Stimulated activated CD8-positive, alpha-beta memory T cell treated with anti-CD3 and anti-CD28 coated beads, Interleukin-4, amount 100 ng/mL, for 4 hours (primary cell): Measurements from ENCODE around the gene LTBP3.
"Not testable (repeated sequence)": the region's sequence is repeated elsewhere in the genome, so short reads cannot be mapped to it uniquely, and the experiment has no call there.

Experiments
- DNase-seq, 2 donors: peaks; one replicate each; pipeline ENCODE4 v3.0.0-alpha.2; 2020; ENCODE audit warnings: low read depth in 2 of 2, low spot score in 1 of 2

LTBP3 gene

DNA sequence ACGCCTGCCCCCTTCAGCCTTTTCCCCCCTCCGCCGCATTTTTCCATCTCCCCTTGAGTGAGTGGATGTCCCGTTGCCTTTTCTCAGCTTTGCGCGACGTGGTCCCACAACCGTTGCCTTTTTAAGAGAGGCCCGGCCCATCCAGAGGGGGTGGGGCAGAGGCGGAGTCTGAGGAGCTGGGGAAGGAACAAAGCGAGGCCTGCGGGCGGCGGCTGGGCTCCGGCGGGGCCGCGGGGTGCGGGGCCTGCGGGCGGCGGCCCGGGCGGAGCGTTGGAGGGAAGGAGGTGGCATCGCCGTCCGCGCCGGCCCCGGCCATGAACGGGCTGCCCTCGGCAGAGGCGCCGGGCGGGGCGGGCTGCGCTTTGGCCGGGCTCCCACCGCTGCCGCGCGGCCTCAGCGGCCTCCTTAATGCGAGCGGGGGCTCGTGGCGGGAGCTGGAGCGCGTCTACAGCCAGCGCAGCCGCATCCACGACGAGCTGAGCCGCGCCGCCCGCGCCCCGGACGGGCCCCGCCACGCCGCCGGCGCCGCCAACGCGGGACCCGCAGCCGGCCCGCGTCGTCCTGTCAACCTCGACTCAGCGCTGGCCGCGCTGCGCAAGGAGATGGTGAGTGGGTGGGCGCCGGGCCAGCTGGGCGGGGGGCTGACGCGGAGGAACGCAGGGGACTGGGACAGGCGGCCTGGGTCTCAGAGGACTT is 14.3 kb upstream of the LTBP3 start, which contains the start of gene FAM89B:
Gene FAM89B (plus strand): TSS at position 183 of the 696 bp plus-strand sequence. CDS start 132 bp downstream, at position 315.
- peak; percentile 72 to 78 for DNase-seq

DNA sequence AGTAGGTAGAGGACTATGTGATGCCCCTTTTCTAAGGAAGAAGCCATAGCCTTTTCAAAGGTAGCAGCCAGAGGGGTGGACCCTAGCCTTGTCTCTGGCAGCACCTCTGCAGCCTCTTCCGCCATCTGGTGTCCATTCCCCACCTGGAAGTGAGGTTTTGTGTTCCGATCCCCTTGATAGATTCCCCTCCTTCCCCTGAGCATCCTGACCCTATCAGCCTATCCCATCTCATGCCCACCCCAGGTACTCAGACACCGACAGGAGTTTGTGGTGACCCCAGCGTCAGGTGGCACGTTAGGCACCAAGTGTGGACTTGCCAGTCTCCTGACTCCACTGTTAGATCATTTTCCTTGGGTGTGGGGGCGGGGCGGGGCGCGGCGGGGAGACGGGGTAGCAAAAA is 13.8 kb upstream of the LTBP3 start:
- DNase-seq, result no peak

DNA sequence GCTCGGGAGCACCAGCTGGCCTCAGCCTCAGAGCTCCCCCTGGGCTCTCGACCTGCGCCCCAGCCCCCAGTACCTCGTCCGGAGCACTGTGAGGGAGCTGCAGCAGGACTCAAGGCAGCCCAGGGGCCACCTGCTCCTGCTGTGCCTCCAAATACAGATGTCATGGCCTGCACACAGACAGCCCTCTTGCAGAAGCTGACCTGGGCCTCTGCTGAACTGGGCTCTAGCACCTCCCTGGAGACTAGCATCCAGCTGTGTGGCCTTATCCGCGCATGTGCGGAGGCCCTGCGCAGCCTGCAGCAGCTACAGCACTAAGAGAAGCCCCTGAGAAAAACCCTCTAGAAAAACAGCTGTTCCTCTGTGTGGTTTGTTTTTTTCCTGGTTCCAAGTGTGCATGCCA is 13.3 kb upstream of the LTBP3 start:
- DNase-seq, result no peak

DNA sequence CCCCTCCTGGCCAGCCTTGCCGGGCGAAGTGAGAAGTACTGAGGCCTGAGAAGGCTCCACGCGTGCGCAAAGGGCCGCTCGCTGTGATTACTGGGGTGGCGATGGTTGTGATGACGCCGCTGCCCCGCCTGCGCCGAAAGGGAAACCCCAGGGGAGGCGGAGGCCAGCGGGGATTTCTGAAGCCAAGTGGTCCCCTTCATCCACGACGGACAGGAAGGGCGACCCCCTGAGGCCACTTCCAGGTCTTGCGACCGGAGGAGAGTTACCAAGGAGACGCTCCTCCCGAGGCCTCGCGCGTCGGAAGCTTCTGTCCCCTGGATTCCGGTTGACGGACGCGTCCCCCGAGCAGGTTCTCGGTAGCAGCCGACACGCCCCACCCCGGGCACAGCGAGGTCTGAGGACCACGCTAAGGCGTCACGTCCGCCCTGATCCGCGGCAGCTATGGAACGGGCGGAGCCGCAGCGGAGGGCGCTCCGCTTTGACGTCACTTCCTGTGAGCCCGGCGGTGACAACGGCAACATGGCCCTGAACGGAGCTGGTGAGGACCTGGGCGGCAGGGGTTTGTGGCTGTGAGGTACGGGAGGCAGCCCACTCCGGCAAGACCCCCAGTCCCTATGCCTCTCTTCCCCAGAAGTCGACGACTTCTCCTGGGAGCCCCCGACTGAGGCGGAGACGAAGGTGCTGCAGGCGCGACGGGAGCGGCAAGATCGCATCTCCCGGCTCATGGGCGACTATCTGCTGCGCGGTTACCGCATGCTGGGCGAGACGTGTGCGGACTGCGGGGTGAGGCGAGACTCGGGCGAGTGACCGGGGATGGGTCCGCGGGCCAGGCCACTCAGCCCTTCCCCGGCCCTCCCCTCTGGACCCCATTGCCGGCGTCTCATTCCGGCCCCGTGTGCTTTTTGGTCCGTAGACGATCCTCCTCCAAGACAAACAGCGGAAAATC is 12.1 kb upstream of the LTBP3 start, which contains the start of gene ZNRD2:
Gene ZNRD2 (plus strand): TSS at position 505 of the 946 bp plus-strand sequence. CDS start 15 bp downstream, at position 520.
- peak; percentile 91 to 97 for DNase-seq

DNA sequence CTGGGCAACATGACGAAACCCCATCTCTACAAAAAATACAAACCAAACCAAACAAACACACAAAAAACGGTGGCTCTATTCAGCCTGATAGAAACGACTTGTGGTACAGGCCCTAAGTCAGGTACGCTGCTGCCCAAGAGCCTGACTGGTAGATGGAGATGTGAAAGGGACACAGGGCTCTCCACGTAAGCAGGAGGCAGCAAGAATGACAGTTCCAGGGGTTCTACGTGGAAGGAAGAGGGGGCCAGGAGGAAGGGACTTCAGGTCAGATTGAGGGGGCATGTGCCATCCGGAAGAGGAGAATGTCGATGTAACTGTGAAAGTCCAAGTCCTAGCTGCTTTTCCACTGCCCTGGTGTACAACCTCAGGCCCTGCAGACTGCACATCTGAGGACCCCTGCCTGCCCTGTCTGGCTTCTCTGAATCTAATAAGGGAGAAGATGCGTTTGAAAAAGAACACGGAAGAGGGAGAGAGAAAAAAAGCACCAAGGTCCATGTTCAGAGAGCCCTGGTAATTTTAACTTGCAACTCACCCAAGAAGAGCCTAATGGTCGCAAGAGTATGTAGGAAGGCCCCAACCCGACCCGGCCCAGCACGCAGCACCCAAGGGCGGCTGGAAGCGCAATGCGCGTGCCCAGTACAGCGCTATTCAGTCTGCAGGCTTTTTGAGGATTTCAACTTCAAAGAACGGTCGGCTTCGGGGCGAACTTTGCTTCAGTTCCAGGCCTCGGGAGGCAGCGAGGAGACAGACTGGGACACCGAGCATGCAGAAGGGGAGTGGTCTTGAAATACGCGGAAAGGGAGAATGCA is 11.2 kb upstream of the LTBP3 start:
- no peak for DNase-seq

DNA sequence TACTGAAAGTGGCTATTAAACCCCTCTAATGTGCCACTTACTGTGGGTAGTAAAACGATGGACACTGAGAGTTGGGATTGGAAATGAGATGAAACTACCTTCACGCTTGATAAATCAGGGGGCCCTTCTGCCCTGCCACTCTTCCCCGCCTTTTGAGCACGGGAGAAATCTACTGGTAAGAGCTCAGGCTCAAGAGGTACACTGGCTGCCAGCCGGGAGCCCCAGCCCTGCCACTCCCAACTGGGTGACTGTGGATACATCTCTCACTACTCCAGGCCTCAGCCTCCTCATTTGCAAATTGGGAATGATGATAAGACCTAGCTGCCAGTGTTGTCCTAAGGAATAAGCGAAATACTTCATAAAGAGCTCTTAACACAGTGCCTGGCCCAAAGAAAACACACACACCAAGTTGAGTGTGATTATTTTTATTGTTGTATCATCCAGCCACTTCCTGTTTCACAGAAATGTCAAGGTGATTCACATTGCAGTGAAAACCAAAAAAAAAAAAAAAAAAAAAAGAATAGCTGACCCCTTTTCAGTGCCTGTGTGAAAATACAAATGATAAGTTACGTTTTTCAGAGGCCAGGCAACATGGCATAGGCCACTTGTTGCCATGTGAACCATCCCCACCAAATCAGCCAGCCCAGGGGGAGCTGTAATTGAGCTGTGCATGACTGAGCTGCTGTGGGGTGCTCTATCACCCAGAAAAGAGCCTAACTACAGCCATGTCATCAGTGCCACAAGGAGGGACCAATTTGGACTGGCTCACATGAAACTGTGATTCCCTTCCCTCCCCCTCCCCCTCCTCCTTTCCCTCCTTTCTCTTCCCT is 7.7 kb upstream of the LTBP3 start:
- no peak for DNase-seq

DNA sequence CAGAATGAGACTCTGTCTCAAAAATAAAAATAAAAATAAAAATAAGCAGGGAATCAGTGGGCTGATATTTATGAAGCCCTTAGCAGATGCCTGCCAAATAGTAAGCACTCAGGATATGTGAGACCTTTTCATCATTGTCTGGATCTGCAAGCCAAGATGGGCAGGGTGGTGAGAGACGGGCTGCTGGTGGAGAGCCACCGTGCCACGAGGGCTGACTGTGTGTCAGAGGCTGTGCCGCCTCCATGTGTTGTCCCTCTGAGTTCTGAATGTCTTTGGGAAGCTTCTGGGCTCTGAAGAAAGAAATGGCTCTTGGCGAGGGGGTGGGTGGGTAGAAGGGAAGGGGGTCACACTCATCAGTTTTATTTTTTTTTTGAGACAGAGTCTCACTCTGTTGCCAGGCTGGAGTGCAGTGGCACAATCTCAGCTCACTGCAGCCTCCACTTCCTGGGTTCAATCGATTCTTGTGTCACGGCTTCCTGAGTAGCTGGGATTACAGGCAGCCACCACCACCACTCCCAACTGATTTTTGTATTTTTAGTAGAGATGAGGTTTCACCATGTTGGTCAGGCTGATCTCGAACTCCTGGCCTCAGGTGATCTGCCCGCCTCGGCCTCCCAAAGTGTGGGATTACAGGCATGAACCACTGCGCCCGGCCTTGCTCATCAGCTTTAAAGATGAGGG is 6.9 kb upstream of the LTBP3 start:
- DNase-seq, result not testable (repeated sequence)

DNA sequence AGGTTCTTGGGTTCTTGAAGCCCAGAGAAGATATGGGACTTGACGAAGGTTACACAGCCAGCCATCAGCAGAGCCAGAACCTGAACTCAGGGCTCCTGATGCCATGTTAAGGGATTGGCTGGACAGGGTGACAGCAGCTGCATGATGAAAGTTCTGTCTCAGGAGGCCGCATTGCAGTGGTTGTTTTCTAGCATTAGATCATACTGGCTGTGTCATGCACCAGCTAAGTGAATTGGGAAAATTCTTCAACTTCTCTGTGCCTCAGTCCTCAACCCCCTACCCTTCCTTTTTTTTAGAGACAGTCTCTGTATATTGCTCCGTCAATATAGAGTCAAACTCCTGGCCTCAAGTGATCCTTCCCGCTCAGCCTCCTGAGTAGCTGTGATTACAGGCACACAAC is 5.4 kb upstream of the LTBP3 start:
- DNase-seq, result no peak

DNA sequence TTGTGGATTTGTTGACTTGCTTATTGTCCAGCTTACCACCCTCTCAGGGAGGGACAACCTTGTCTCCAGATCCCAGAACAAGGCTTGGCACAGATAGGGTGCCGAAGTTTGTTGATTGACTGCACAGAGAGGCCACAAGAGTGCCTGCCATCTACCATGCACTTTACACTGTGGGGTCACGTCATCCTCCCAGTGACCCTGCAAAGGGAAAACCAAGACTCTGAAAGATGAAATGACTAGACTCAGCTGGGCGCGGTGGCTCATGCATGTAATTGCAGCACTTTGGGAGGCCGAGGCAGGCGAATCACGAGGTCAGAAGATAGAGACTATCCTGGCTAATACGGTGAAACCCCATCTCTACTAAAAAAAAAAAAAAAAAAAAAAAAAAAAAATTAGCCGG is 4.6 kb upstream of the LTBP3 start:
- DNase-seq, result no peak

DNA sequence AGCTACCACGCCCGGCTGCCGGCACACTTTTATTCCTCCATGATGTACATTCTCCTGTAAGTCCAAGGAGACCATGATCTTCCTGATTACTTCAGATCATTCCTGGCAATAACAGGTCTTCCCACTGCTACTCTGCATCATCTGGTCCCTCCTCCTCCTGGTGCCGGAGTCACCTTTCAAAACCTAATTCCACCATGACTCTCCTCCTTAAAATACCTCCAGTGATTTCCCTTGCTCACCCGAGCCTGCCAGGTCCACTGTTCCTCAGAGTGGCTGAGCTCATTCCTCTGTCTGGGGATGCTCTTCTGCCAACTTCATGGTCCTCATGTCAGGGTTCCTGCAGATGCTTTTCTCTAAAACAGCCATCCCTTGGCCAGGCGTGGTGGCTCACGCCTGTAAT is 3.9 kb upstream of the LTBP3 start:
- DNase-seq, result no peak

DNA sequence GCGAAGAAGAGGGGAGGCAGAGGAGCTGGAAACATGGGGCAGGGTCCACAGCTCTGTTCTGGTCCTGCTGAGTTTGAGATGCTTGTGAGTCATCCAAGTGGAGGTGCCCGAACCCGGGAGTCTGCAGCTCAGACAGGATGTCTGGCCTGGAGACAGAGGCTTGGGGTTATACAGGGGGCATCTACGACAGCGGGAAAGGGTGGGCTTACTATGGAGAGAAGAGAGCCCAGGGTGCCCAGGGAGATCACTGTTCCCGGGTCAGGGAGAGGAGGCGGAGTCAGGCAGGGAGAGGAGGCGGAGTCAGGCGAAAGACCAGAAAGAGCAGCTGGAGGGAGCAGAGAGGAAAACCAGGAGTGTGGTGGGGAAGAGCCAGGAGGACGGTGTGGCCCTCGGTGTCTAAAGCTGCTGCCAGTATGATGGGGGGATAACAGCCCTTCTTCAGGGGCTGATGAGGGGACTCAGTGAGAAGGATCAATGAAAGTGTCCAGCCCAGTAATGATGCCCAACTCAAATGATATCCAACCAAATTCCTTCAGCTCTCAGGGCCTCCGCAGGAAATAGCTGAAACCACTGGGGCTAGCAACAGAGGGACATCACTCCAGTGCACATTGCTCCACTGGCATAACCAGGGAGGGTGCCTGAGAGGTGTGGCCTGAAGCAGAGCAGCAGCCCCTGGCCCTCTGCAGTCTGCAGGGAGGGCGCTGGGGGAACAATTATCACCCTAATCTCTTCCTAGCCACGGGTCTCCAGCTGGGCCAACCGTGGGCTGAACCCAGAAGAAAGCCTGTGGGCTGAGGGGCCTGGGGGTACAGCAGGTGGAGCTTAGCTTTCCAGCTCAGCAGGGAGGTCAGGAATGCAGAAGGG is 2.6 kb upstream of the LTBP3 start:
- DNase-seq, result no peak

DNA sequence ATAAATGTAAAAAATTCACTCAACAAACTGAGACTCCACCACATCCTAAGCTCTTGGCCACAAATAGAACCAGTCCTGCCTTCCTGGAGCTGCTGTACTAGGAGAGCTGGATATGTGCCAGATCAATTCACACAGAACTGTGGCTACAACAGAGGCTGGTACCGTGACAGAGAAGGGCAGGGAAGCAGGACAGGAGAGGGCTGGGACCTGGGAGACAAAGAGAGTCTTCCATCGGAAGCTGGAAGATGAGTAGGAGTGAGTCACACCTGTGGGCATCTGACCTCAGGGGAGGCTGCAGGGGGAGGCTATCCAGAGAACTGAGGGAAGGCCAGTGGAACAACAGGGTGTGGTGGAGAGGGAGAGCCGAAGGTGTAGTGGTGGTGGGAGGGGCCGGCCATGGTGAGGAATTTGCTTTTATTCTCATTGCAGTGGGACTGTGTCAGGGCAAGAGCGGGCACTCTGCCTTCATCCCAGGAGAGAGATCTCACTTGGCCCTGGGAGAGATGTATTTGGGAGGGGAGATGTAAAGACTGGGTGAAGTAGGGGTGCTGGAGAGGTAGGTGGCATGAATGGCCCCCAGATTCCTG is 1.9 kb upstream of the LTBP3 start:
- no peak for DNase-seq

DNA sequence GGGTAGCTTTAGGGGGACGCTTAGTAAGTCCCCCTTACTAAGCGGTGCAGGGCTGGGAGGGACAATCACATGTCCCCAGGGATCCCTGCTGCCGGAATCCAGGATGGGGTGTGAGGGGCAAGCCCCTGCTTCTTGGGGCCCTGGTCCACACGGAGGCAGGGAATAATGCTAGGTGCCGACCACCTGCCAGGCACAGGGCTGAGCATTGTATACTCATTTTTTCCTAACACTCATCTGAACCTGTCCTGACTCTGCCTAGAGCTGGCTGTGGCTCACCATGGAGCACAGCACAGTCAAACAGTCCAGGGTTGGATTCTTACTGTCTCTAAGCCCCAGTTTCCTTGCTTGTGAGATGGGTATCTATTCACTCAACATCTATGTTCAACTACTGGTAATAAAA is 1.4 kb upstream of the LTBP3 start:
- DNase-seq, result no peak

DNA sequence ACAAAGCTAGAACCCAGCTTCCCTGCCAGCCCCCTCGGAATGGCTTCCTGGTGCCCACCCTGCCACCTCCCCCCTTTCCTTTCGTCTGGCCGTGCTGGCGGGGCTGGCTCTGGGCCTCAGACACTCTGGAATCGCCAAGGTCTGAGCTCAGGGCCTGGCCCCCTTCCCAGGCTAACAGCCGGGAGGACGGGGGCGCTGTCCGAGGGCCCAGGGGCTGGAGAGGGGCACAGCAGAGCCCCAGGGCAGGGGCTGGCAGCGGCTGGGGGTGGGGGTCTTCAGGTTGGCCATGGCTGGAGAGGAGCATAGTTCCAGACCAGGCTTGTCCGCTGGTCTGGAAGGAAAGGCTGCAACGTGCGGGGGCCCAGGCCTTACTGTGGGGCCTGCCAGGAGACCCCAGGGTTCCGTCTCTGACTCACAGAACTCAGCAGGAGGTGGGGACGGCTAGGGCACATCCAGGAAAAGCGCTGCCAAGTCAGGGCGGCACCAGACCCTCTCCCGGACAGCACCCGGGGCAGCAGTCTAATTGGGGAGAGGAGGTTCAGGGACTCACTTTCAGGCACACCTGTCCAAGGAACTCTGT is 861 bp upstream of the LTBP3 start:
- no peak for DNase-seq

DNA sequence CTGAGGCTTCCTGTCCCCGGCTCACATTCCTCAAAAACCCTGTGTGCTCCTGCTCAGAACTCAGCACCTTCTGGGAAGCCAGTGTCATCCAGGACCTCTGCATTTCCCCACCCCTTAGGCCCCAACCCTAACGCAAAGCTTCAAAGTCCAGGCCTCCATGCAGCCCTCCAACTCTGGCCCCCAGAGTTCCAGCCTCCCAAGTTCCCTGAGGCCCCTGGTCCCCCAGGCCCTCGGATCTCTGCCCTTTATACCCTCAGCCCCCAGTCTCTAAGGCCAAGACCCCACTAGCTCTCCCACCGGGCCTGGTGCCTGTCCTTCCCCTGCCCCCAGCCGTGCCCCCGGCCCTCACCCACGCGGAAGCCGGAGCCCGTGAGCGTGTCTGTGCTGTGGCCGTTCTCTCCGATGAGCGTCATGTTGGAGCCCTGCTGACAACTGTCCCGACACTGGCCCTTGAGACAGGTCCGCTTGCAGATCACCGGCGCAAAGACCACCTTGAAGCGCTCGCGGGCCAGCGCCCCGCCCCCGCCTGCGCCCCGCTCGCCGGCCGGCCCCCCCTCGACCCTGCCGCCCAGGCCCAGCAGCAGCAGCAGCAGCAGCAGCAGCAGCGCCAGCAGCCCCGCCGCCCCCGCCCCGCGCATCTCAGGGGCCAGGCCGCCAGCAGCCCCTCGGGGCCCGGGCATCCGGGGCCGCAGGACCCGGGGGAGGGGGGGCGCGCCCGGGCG is 718 bp downstream of the LTBP3 start:
- DNase-seq, result no peak

DNA sequence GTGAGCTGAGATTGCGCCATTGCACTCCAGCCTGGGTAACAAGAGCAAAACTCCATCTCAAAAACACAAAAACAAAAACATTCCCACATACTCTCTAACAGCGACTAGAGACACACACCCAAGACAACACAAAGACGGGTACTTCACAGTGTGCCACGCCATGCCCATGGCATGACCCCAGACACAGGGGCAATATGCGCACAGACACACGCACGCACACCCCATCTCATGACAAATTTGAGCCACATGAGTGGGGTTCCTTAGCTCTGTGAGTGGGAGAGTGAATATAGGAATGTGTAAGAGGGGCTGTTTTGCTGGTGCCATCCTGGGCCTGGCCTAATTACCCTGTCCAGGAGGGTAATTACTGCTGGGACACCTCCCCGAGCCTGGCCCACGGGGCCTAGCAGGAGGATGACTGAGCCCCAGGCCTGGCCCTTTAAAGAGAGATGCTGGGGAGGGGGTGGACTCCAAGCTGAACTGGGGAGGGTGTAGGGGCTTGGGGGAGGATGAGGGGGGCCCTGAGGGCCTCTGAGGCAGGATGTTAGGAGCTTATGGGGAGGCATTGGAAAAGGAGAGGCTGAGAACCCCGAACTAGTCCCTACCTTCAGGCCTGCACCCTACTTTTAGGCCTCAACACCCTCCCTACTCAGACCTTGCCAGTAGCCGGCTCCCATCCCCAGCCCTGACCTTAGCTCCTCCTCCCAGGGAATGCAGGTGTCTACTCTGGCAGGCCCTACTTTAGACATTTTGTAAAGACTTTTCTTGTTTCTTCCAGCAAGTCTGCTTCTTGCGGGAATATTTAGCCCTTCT is 1.5 kb downstream of the LTBP3 start:
- no peak for DNase-seq
